ENCODE data around the gene MARS1. TPM values are rescaled to one million over a fixed set of nuclear protein-coding genes. Genes with fewer than 3 reads are reported as not detected.
A peak's percentile ranks its signal among the peaks of the same experiment; 100 is the strongest.

MARS1 gene
- total RNA-seq, 1 donor from 2014 or later: 351 TPM

- H3K36me3 Mint-ChIP-seq (ENCODE audit: low read depth, unreplicated experiment): peaks cover 36% of the 10 kb centered on the region
- H3K9me3 ChIP-seq (ENCODE audit: insufficient read depth, low read depth, low read length): no peaks in the 10 kb centered on the region
- peaks cover 65% of the 10 kb centered on the region for H4K20me1 ChIP-seq (ENCODE audit: insufficient read depth, low read length)
- peak overlapping the region; percentile 94 for H3K4me2 ChIP-seq (ENCODE audit: low read length)
- H3K27me3 ChIP-seq (ENCODE audit: insufficient read depth, low read length): no peaks in the 10 kb centered on the region
- peaks cover 41% of the 10 kb centered on the region for H3K79me2 ChIP-seq (ENCODE audit: insufficient read depth, low read length)
- H3K9me3 Mint-ChIP-seq (ENCODE audit: unreplicated experiment): no peaks in the 10 kb centered on the region
- no peak for TF ChIP-seq CTCF (IDR thresholded peaks at IDR 0.05; ENCODE audit: insufficient read depth, low read depth, low read length)
- TF ChIP-seq EZH2 (IDR thresholded peaks at IDR 0.05; ENCODE audit: insufficient read depth, low read length): no peak
- peak overlapping the region; percentile 91 for H3K4me3 Mint-ChIP-seq (ENCODE audit: unreplicated experiment)
- H2AFZ ChIP-seq (ENCODE audit: low read depth, low read length): no peak overlapping the region
- H3K4me1 ChIP-seq (ENCODE audit: insufficient read depth, low read length): peaks cover 40% of the 10 kb centered on the region
- peaks cover 39% of the 10 kb centered on the region for H3K36me3 ChIP-seq (ENCODE audit: insufficient read depth, low read length)
- DNase-seq (ENCODE audit: low read depth) (no peak), FAIRE-seq (no peak)
- H3K4me3 ChIP-seq (ENCODE audit: insufficient read depth, low read depth, low read length): peak overlapping the region; percentile 97
- H3K4me1 Mint-ChIP-seq (ENCODE audit: low read depth, unreplicated experiment): peaks cover 41% of the 10 kb centered on the region
- H3K27ac ChIP-seq (ENCODE audit: low read depth, low read length): no peak overlapping the region
- peak overlapping the region; percentile 99 for H3K9ac ChIP-seq (ENCODE audit: low read length)
- peak overlapping the region; percentile 99 for H3K27ac Mint-ChIP-seq (ENCODE audit: unreplicated experiment)
- H3K27me3 Mint-ChIP-seq (ENCODE audit: low read depth, unreplicated experiment): no peaks in the 10 kb centered on the region
Observed at GRCh38 chr12:57518176-57518919, 30.5 kb downstream of the MARS1 start.

GRCh38 chr12:57518920-57519795 lies 31.3 kb downstream of the MARS1 start:
- H3K27me3 Mint-ChIP-seq (ENCODE audit: low read depth, unreplicated experiment): no peaks in the 10 kb centered on the region
- no peaks in the 10 kb centered on the region for H3K9me3 Mint-ChIP-seq (ENCODE audit: unreplicated experiment)
- Histone ChIP-seq H3K9me3 (ENCODE audit: insufficient read depth, low read depth, low read length) (no peaks in the 10 kb centered on the region), H4K20me1 (ENCODE audit: insufficient read depth, low read length) (peaks cover 69% of the 10 kb centered on the region), H3K27me3 (ENCODE audit: insufficient read depth, low read length) (no peaks in the 10 kb centered on the region), H3K27ac (ENCODE audit: low read depth, low read length) (peak overlapping the region; percentile 98), H2AFZ (ENCODE audit: low read depth, low read length) (no peak overlapping the region), H3K36me3 (ENCODE audit: insufficient read depth, low read length) (peaks cover 39% of the 10 kb centered on the region), H3K9ac (ENCODE audit: low read length) (peak overlapping the region; percentile 99), H3K4me3 (ENCODE audit: insufficient read depth, low read depth, low read length) (peak overlapping the region; percentile 97), H3K4me2 (ENCODE audit: low read length) (peak overlapping the region; percentile 94), H3K4me1 (ENCODE audit: insufficient read depth, low read length) (peaks cover 48% of the 10 kb centered on the region), H3K79me2 (ENCODE audit: insufficient read depth, low read length) (peaks cover 49% of the 10 kb centered on the region)
- H3K36me3 Mint-ChIP-seq (ENCODE audit: low read depth, unreplicated experiment): peaks cover 32% of the 10 kb centered on the region
- peak overlapping the region; percentile 91 for H3K4me3 Mint-ChIP-seq (ENCODE audit: unreplicated experiment)
- DNase-seq (ENCODE audit: low read depth): no peak
- H3K27ac Mint-ChIP-seq (ENCODE audit: unreplicated experiment): peak overlapping the region; percentile 99
- no peak for TF ChIP-seq EZH2 (IDR thresholded peaks at IDR 0.05; ENCODE audit: insufficient read depth, low read length)
- TF ChIP-seq CTCF (IDR thresholded peaks at IDR 0.05; ENCODE audit: insufficient read depth, low read depth, low read length): no peak
- H3K4me1 Mint-ChIP-seq (ENCODE audit: low read depth, unreplicated experiment): peaks cover 48% of the 10 kb centered on the region
- FAIRE-seq: no peak
